A673 (cell line): Measurements from ENCODE around the gene TDRD3.

Source experiments
- EZH2 ChIP-seq: fragments of 200-600 bp; sonication (generic); IDR thresholded peaks from 2 replicates; pipeline ENCODE4 v1.6.1; 2017; ENCODE audit warnings: borderline replicate concordance, low read depth, mild to moderate bottlenecking, mixed read lengths, antibody characterized with exemption, low read length; ENCODE audit not compliant: poor library complexity, severe bottlenecking
- TF ChIP-seq, protein P1 (sequence below): fragments of 300-800, 200-600 bp; sonication (generic); conservative IDR thresholded peaks from 2 replicates; pipeline ENCODE4 v1.5.1; 2017; ENCODE audit warnings: low read depth, mild to moderate bottlenecking, antibody characterized with exemption, low read length, moderate library complexity, mixed read lengths

DNA sequence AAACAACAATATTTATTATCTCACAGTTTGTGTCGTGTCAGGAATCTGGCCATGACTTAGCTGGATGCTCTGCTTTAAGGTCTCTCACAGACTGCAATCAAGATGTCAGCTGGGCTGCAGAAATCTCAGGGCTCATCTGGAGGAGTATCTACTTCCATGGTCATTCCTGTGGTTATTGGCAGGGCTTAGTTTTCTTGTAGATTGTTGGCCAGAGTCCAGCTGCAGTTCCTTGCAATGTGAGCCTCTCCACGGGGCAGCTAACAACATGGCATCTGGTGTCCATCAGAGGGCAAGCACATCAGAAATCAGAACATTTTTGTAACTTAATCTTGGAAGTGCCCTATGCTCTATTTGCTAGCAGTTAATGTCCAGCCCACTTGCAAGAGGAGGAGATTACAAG, 45.7 kb upstream of the TDRD3 start:
- TF ChIP-seq, protein P1, sequence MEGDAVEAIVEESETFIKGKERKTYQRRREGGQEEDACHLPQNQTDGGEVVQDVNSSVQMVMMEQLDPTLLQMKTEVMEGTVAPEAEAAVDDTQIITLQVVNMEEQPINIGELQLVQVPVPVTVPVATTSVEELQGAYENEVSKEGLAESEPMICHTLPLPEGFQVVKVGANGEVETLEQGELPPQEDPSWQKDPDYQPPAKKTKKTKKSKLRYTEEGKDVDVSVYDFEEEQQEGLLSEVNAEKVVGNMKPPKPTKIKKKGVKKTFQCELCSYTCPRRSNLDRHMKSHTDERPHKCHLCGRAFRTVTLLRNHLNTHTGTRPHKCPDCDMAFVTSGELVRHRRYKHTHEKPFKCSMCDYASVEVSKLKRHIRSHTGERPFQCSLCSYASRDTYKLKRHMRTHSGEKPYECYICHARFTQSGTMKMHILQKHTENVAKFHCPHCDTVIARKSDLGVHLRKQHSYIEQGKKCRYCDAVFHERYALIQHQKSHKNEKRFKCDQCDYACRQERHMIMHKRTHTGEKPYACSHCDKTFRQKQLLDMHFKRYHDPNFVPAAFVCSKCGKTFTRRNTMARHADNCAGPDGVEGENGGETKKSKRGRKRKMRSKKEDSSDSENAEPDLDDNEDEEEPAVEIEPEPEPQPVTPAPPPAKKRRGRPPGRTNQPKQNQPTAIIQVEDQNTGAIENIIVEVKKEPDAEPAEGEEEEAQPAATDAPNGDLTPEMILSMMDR = no peak
- TF ChIP-seq EZH2 = no peak
